ENCODE measurements around the gene DDX27. TPM values are rescaled to one million over a fixed set of nuclear protein-coding genes. Genes with fewer than 3 reads are reported as not detected.

Gene DDX27
- total and polyA plus RNA-seq, 2 experiments from 2014 or later = 29.1 to 33.9 TPM

- Histone ChIP-seq H3K4me3 (no peak overlapping the region), H3K4me1 (ENCODE audit: insufficient read depth) (peaks cover 15% of the 10 kb centered on the region), H3K79me2 (peaks cover 90% of the 10 kb centered on the region), H3K27me3 (no peaks in the 10 kb centered on the region), H3K27ac (no peak overlapping the region), H3K36me3 (replicated peaks; ENCODE audit: insufficient read depth, low read depth) (no peaks in the 10 kb centered on the region), H4K20me1 (ENCODE audit: insufficient read depth, poor library complexity, severe bottlenecking) (peaks cover 14% of the 10 kb centered on the region), H3K9me2 (replicated peaks; ENCODE audit: insufficient read depth) (no peaks in the 10 kb centered on the region), H3K4me2 (no peak overlapping the region), H2AFZ (no peak overlapping the region), H3K9me3 (ENCODE audit: low read depth) (no peaks in the 10 kb centered on the region)
- TF ChIP-seq EZH2 (IDR thresholded peaks at IDR 0.05; ENCODE audit: borderline replicate concordance) = no peak
- no peak for TF ChIP-seq EZH2phosphoT487 (IDR thresholded peaks at IDR 0.05; ENCODE audit: low read depth, severe bottlenecking, unreplicated experiment)
- TF ChIP-seq, protein P1, sequence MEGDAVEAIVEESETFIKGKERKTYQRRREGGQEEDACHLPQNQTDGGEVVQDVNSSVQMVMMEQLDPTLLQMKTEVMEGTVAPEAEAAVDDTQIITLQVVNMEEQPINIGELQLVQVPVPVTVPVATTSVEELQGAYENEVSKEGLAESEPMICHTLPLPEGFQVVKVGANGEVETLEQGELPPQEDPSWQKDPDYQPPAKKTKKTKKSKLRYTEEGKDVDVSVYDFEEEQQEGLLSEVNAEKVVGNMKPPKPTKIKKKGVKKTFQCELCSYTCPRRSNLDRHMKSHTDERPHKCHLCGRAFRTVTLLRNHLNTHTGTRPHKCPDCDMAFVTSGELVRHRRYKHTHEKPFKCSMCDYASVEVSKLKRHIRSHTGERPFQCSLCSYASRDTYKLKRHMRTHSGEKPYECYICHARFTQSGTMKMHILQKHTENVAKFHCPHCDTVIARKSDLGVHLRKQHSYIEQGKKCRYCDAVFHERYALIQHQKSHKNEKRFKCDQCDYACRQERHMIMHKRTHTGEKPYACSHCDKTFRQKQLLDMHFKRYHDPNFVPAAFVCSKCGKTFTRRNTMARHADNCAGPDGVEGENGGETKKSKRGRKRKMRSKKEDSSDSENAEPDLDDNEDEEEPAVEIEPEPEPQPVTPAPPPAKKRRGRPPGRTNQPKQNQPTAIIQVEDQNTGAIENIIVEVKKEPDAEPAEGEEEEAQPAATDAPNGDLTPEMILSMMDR (IDR thresholded peaks at IDR 0.05; ENCODE audit: poor library complexity) = no peak
- 96% methylated on average over 4 of the region's 4 CpGs for WGBS (ENCODE audit: low lambda C conversion rate, missing lambda C conversion rate)
- no peak for DNase-seq (ENCODE audit: low spot score)
Observed at GRCh38 chr20:49275216-49275615, 56.0 kb downstream of the DDX27 start.

DNA sequence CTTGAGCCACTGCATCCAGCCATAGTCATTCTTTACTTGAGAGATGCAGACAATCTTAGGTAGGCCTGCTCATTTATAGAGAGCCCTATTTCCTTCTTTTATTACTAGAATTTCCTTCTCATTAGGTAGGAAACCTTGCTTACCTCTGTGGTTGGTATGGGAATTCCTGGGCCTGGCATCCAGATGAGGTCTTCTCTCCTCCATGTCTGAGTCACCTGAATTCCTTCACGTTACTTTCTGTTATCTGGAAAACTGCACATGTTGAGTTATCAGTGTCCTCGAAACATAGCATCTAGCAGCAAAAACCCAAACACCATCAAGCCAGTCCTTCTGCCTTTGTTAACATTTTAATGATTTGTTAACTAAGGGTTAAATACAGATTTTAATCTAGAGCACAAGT lies 56.4 kb downstream of the DDX27 start:
- H3K27ac ChIP-seq = peak overlapping the region; percentile 98
- peaks cover 19% of the 10 kb centered on the region for H3K4me1 ChIP-seq (ENCODE audit: insufficient read depth)
- H3K79me2 ChIP-seq = peaks cover 90% of the 10 kb centered on the region
- H2AFZ ChIP-seq = no peak overlapping the region
- WGBS (ENCODE audit: low lambda C conversion rate, missing lambda C conversion rate) = 75% methylated on average over 2 of the region's 2 CpGs
- peaks cover 19% of the 10 kb centered on the region for H4K20me1 ChIP-seq (ENCODE audit: insufficient read depth, poor library complexity, severe bottlenecking)
- no peak for TF ChIP-seq EZH2 (IDR thresholded peaks at IDR 0.05; ENCODE audit: borderline replicate concordance)
- TF ChIP-seq, protein P1 (IDR thresholded peaks at IDR 0.05; ENCODE audit: poor library complexity) = no peak
- TF ChIP-seq EZH2phosphoT487 (IDR thresholded peaks at IDR 0.05; ENCODE audit: low read depth, severe bottlenecking, unreplicated experiment) = no peak
- H3K9me2 ChIP-seq (replicated peaks; ENCODE audit: insufficient read depth) = no peaks in the 10 kb centered on the region
- no peaks in the 10 kb centered on the region for H3K9me3 ChIP-seq (ENCODE audit: low read depth)
- H3K27me3 ChIP-seq = no peaks in the 10 kb centered on the region
- H3K4me2 ChIP-seq = peak overlapping the region; percentile 89
- no peak for DNase-seq (ENCODE audit: low spot score)
- H3K36me3 ChIP-seq (replicated peaks; ENCODE audit: insufficient read depth, low read depth) = no peaks in the 10 kb centered on the region
- H3K4me3 ChIP-seq = no peak overlapping the region

- peaks cover 25% of the 10 kb centered on the region for H4K20me1 ChIP-seq (ENCODE audit: insufficient read depth, poor library complexity, severe bottlenecking)
- peak overlapping the region; percentile 89 for H3K4me2 ChIP-seq
- no peak overlapping the region for H2AFZ ChIP-seq
- H3K36me3 ChIP-seq (replicated peaks; ENCODE audit: insufficient read depth, low read depth) = no peaks in the 10 kb centered on the region
- peak; percentile 25 for DNase-seq (ENCODE audit: low spot score)
- H3K9me2 ChIP-seq (replicated peaks; ENCODE audit: insufficient read depth) = no peaks in the 10 kb centered on the region
- no peaks in the 10 kb centered on the region for H3K27me3 ChIP-seq
- peaks cover 86% of the 10 kb centered on the region for H3K79me2 ChIP-seq
- H3K9me3 ChIP-seq (ENCODE audit: low read depth) = no peaks in the 10 kb centered on the region
- WGBS (ENCODE audit: low lambda C conversion rate, missing lambda C conversion rate) = 27% methylated on average over 3 of the region's 3 CpGs
- H3K27ac ChIP-seq = peak overlapping the region; percentile 98
- H3K4me3 ChIP-seq = peak overlapping the region; percentile 42
- TF ChIP-seq EZH2 (IDR thresholded peaks at IDR 0.05; ENCODE audit: borderline replicate concordance) (no peak), EZH2phosphoT487 (IDR thresholded peaks at IDR 0.05; ENCODE audit: low read depth, severe bottlenecking, unreplicated experiment) (no peak)
- TF ChIP-seq, protein P1 (IDR thresholded peaks at IDR 0.05; ENCODE audit: poor library complexity) = no peak
- H3K4me1 ChIP-seq (ENCODE audit: insufficient read depth) = peaks cover 23% of the 10 kb centered on the region
Observed at GRCh38 chr20:49276161-49276960, 57.1 kb downstream of the DDX27 start.
